Measurements from ENCODE around the gene BCL2L14.

The BCL2L14 gene

GRCh38 chr12:12033824-12034223, 36.9 kb upstream of the BCL2L14 start:
- Histone ChIP-seq H3K4me1 (ENCODE audit: insufficient read depth, low read length) (peaks cover 3% of the 10 kb centered on the region; the same call in 1 of the 2 replicates), H3K27ac (ENCODE audit: low read length) (no peak overlapping the region), H3K27me3 (ENCODE audit: insufficient read depth, low read length) (no peaks in the 10 kb centered on the region; the same call in 1 of the 2 replicates), H3K9me3 (ENCODE audit: insufficient read depth, low read depth, low read length) (no peaks in the 10 kb centered on the region), H3K9ac (ENCODE audit: low read depth, low read length) (no peak overlapping the region), H3K36me3 (ENCODE audit: insufficient read depth, low read depth, low read length) (no peaks in the 10 kb centered on the region), H3K4me3 (ENCODE audit: low read length) (no peak overlapping the region)

GRCh38 chr12:12034344-12034743, 36.4 kb upstream of the BCL2L14 start:
- Histone ChIP-seq H3K4me3 (ENCODE audit: low read length) (no peak overlapping the region), H3K27ac (ENCODE audit: low read length) (no peak overlapping the region), H3K9ac (ENCODE audit: low read depth, low read length) (no peak overlapping the region), H3K4me1 (ENCODE audit: insufficient read depth, low read length) (peaks cover 3% of the 10 kb centered on the region; the same call in 1 of the 2 replicates), H3K9me3 (ENCODE audit: insufficient read depth, low read depth, low read length) (no peaks in the 10 kb centered on the region), H3K36me3 (ENCODE audit: insufficient read depth, low read depth, low read length) (no peaks in the 10 kb centered on the region), H3K27me3 (ENCODE audit: insufficient read depth, low read length) (no peaks in the 10 kb centered on the region; the same call in 1 of the 2 replicates)

GRCh38 chr12:12035229-12035628, 35.5 kb upstream of the BCL2L14 start:
- Histone ChIP-seq H3K36me3 (ENCODE audit: insufficient read depth, low read depth, low read length) (no peaks in the 10 kb centered on the region), H3K27ac (ENCODE audit: low read length) (no peak overlapping the region), H3K9ac (ENCODE audit: low read depth, low read length) (no peak overlapping the region), H3K9me3 (ENCODE audit: insufficient read depth, low read depth, low read length) (no peaks in the 10 kb centered on the region), H3K4me3 (ENCODE audit: low read length) (no peak overlapping the region), H3K4me1 (ENCODE audit: insufficient read depth, low read length) (peaks cover 3% of the 10 kb centered on the region; the same call in 1 of the 2 replicates), H3K27me3 (ENCODE audit: insufficient read depth, low read length) (no peaks in the 10 kb centered on the region; the same call in 1 of the 2 replicates)

- no peak overlapping the region for H3K9ac ChIP-seq (ENCODE audit: low read depth, low read length)
- no peaks in the 10 kb centered on the region for H3K36me3 ChIP-seq (ENCODE audit: insufficient read depth, low read depth, low read length)
- H3K27ac ChIP-seq (ENCODE audit: low read length): no peak overlapping the region
- no peak overlapping the region for H3K4me3 ChIP-seq (ENCODE audit: low read length)
- peaks cover 3% of the 10 kb centered on the region; the same call in 1 of the 2 replicates for H3K4me1 ChIP-seq (ENCODE audit: insufficient read depth, low read length)
- H3K27me3 ChIP-seq (ENCODE audit: insufficient read depth, low read length): no peaks in the 10 kb centered on the region; the same call in 1 of the 2 replicates
- no peaks in the 10 kb centered on the region for H3K9me3 ChIP-seq (ENCODE audit: insufficient read depth, low read depth, low read length)
These were observed 33.8 kb upstream of the BCL2L14 start for GRCh38 chr12:12036901-12037300.

- Histone ChIP-seq H3K27ac (ENCODE audit: low read length) (no peak overlapping the region), H3K9me3 (ENCODE audit: insufficient read depth, low read depth, low read length) (no peaks in the 10 kb centered on the region), H3K27me3 (ENCODE audit: insufficient read depth, low read length) (no peaks in the 10 kb centered on the region), H3K9ac (ENCODE audit: low read depth, low read length) (no peak overlapping the region), H3K36me3 (ENCODE audit: insufficient read depth, low read depth, low read length) (no peaks in the 10 kb centered on the region), H3K4me1 (ENCODE audit: insufficient read depth, low read length) (no peaks in the 10 kb centered on the region), H3K4me3 (ENCODE audit: low read length) (no peak overlapping the region)
These were observed 30.8 kb upstream of the BCL2L14 start for GRCh38 chr12:12039897-12040296.

GRCh38 chr12:12046401-12046800, 24.3 kb upstream of the BCL2L14 start:
- Histone ChIP-seq H3K36me3 (ENCODE audit: insufficient read depth, low read depth, low read length) (no peaks in the 10 kb centered on the region), H3K9ac (ENCODE audit: low read depth, low read length) (no peak overlapping the region), H3K27me3 (ENCODE audit: insufficient read depth, low read length) (no peaks in the 10 kb centered on the region)

GRCh38 chr12:12047682-12048081, 23.1 kb upstream of the BCL2L14 start:
- no peak overlapping the region for H3K27ac ChIP-seq (ENCODE audit: low read length)
- no peak overlapping the region for H3K9ac ChIP-seq (ENCODE audit: low read depth, low read length)
- H3K4me3 ChIP-seq (ENCODE audit: low read length): no peak overlapping the region
- H3K27me3 ChIP-seq (ENCODE audit: insufficient read depth, low read length): no peaks in the 10 kb centered on the region
- H3K4me1 ChIP-seq (ENCODE audit: insufficient read depth, low read length): no peaks in the 10 kb centered on the region
- H3K36me3 ChIP-seq (ENCODE audit: insufficient read depth, low read depth, low read length): no peaks in the 10 kb centered on the region
- no peaks in the 10 kb centered on the region for H3K9me3 ChIP-seq (ENCODE audit: insufficient read depth, low read depth, low read length)

More at GRCh38 chr12:12046401-12046800, 24.3 kb upstream of the BCL2L14 start:
- Histone ChIP-seq H3K27ac (ENCODE audit: low read length) (no peak overlapping the region), H3K4me1 (ENCODE audit: insufficient read depth, low read length) (no peaks in the 10 kb centered on the region), H3K9me3 (ENCODE audit: insufficient read depth, low read depth, low read length) (no peaks in the 10 kb centered on the region), H3K4me3 (ENCODE audit: low read length) (no peak overlapping the region)

GRCh38 chr12:12048266-12048665, 22.5 kb upstream of the BCL2L14 start:
- Histone ChIP-seq H3K9ac (ENCODE audit: low read depth, low read length) (no peak overlapping the region), H3K27ac (ENCODE audit: low read length) (no peak overlapping the region), H3K36me3 (ENCODE audit: insufficient read depth, low read depth, low read length) (no peaks in the 10 kb centered on the region), H3K4me3 (ENCODE audit: low read length) (no peak overlapping the region), H3K9me3 (ENCODE audit: insufficient read depth, low read depth, low read length) (no peaks in the 10 kb centered on the region), H3K27me3 (ENCODE audit: insufficient read depth, low read length) (no peaks in the 10 kb centered on the region), H3K4me1 (ENCODE audit: insufficient read depth, low read length) (no peaks in the 10 kb centered on the region)

- H3K36me3 ChIP-seq (ENCODE audit: insufficient read depth, low read depth, low read length): no peaks in the 10 kb centered on the region
- no peak overlapping the region for H3K9ac ChIP-seq (ENCODE audit: low read depth, low read length)
- H3K27ac ChIP-seq (ENCODE audit: low read length): no peak overlapping the region
- H3K4me1 ChIP-seq (ENCODE audit: insufficient read depth, low read length): no peaks in the 10 kb centered on the region
- H3K27me3 ChIP-seq (ENCODE audit: insufficient read depth, low read length): no peaks in the 10 kb centered on the region
- no peak overlapping the region for H3K4me3 ChIP-seq (ENCODE audit: low read length)
- H3K9me3 ChIP-seq (ENCODE audit: insufficient read depth, low read depth, low read length): no peaks in the 10 kb centered on the region
These were observed 22.0 kb upstream of the BCL2L14 start for GRCh38 chr12:12048714-12049113.

- H3K4me3 ChIP-seq (ENCODE audit: low read length): no peak overlapping the region
- no peaks in the 10 kb centered on the region for H3K36me3 ChIP-seq (ENCODE audit: insufficient read depth, low read depth, low read length)
- no peaks in the 10 kb centered on the region for H3K9me3 ChIP-seq (ENCODE audit: insufficient read depth, low read depth, low read length)
- H3K4me1 ChIP-seq (ENCODE audit: insufficient read depth, low read length): no peaks in the 10 kb centered on the region
- H3K27ac ChIP-seq (ENCODE audit: low read length): no peak overlapping the region
- no peaks in the 10 kb centered on the region for H3K27me3 ChIP-seq (ENCODE audit: insufficient read depth, low read length)
- no peak overlapping the region for H3K9ac ChIP-seq (ENCODE audit: low read depth, low read length)
These were observed 19.1 kb upstream of the BCL2L14 start for GRCh38 chr12:12051668-12052067.

GRCh38 chr12:12054993-12055392, 15.7 kb upstream of the BCL2L14 start:
- Histone ChIP-seq H3K27ac (ENCODE audit: low read length) (no peak overlapping the region), H3K27me3 (ENCODE audit: insufficient read depth, low read length) (no peaks in the 10 kb centered on the region), H3K4me3 (ENCODE audit: low read length) (no peak overlapping the region), H3K4me1 (ENCODE audit: insufficient read depth, low read length) (0 out of 2 replicates have a peak, but pooled peaks cover 5% of the 10 kb centered on the region), H3K9me3 (ENCODE audit: insufficient read depth, low read depth, low read length) (no peaks in the 10 kb centered on the region), H3K36me3 (ENCODE audit: insufficient read depth, low read depth, low read length) (no peaks in the 10 kb centered on the region), H3K9ac (ENCODE audit: low read depth, low read length) (no peak overlapping the region)

GRCh38 chr12:12056951-12057350, 13.8 kb upstream of the BCL2L14 start:
- Histone ChIP-seq H3K27ac (ENCODE audit: low read length) (no peak overlapping the region), H3K9ac (ENCODE audit: low read depth, low read length) (no peak overlapping the region), H3K36me3 (ENCODE audit: insufficient read depth, low read depth, low read length) (no peaks in the 10 kb centered on the region), H3K9me3 (ENCODE audit: insufficient read depth, low read depth, low read length) (no peaks in the 10 kb centered on the region), H3K27me3 (ENCODE audit: insufficient read depth, low read length) (no peaks in the 10 kb centered on the region), H3K4me3 (ENCODE audit: low read length) (0 out of 2 replicates have a peak overlapping the region, but pooled peaks have one; percentile 18), H3K4me1 (ENCODE audit: insufficient read depth, low read length) (0 out of 2 replicates have a peak, but pooled peaks cover 5% of the 10 kb centered on the region)

All from iPS-20b (cell line).